Stimulated activated CD4-positive, alpha-beta T cell treated with anti-CD3 and anti-CD28 coated beads, Interleukin-15, amount 100 ng/mL, for 1 hour (primary cell): ENCODE data around the gene OCEL1.

ENCODE experiments used
- DNase-seq, 2 donors: peaks; one replicate each; pipeline ENCODE4 v3.0.0-alpha.2; 2020; ENCODE audit warnings: low read depth in 1 of 2, low spot score in 1 of 2

The OCEL1 gene

GRCh38 chr19:17237747-17238706 lies 12.0 kb downstream of the OCEL1 start:
- DNase-seq: no peak

- no peak for DNase-seq
These were observed 14.2 kb downstream of the OCEL1 start for GRCh38 chr19:17240062-17240752.

GRCh38 chr19:17240826-17241399 lies 14.9 kb downstream of the OCEL1 start:
- no peak for DNase-seq

- no peak for DNase-seq
These were observed 16.6 kb downstream of the OCEL1 start for GRCh38 chr19:17242431-17243208.

GRCh38 chr19:17243211-17243829 lies 17.3 kb downstream of the OCEL1 start:
- no peak for DNase-seq

- no peak for DNase-seq
These were observed 18.0 kb downstream of the OCEL1 start for GRCh38 chr19:17243830-17244617.

GRCh38 chr19:17244618-17245534 lies 18.9 kb downstream of the OCEL1 start:
- no peak for DNase-seq

GRCh38 chr19:17245535-17245984 lies 19.5 kb downstream of the OCEL1 start, which contains the start of gene NR2F6:
Gene NR2F6, minus strand, starts transcription at chr19:17245919. Its CDS starts 699 bp downstream, at chr19:17245220.
- no peak for DNase-seq

GRCh38 chr19:17246681-17247425 lies 20.8 kb downstream of the OCEL1 start:
- DNase-seq: no peak

GRCh38 chr19:17248011-17248776 lies 22.2 kb downstream of the OCEL1 start:
- no peak for DNase-seq

- no peak for DNase-seq
These were observed 24.0 kb downstream of the OCEL1 start for GRCh38 chr19:17249887-17250548.

GRCh38 chr19:17254636-17255035 lies 28.6 kb downstream of the OCEL1 start:
- DNase-seq: no peak

GRCh38 chr19:17255150-17255621 lies 29.2 kb downstream of the OCEL1 start:
- DNase-seq: no peak

GRCh38 chr19:17256130-17256529 lies 30.1 kb downstream of the OCEL1 start:
- DNase-seq: no peak

GRCh38 chr19:17259118-17259780 lies 33.2 kb downstream of the OCEL1 start:
- no peak for DNase-seq

- no peak for DNase-seq
These were observed 33.9 kb downstream of the OCEL1 start for GRCh38 chr19:17259934-17260333.
